Muscle layer of duodenum (tissue), 2 donors: Measurements from ENCODE around the gene SFRP2.

ENCODE experiments used
- H3K27ac ChIP-seq: one replicate; pipeline ENCODE4 v1.7.0; 2013; ENCODE audit warnings: mild to moderate bottlenecking, low read length
- H3K27me3 ChIP-seq: one replicate; pipeline ENCODE4 v1.7.0; 2013; ENCODE audit warnings: low read depth, mild to moderate bottlenecking, control low read depth, low read length
- H3K36me3 ChIP-seq, 2 donors: one replicate each; pipeline ENCODE4 v1.7.0; 2013; ENCODE audit warnings: low read length in 2 of 2, control low read depth in 1 of 2, mild to moderate bottlenecking in 1 of 2; ENCODE audit not compliant: insufficient read depth in 2 of 2, control insufficient read depth in 1 of 2
- H3K4me1 ChIP-seq, 2 donors: one replicate each; pipeline ENCODE4 v1.7.0; 2013; ENCODE audit warnings: low read length in 2 of 2, mild to moderate bottlenecking in 2 of 2, control low read depth in 1 of 2, moderate library complexity in 1 of 2; ENCODE audit not compliant: insufficient read depth in 2 of 2, control insufficient read depth in 1 of 2
- H3K4me3 ChIP-seq, 2 donors: one replicate each; pipeline ENCODE4 v1.7.0; 2013; ENCODE audit warnings: low read length in 2 of 2, low read depth in 1 of 2, mild to moderate bottlenecking in 1 of 2
- H3K9me3 ChIP-seq, 2 donors: one replicate each; pipeline ENCODE4 v1.7.0; 2013; ENCODE audit warnings: low read length in 2 of 2, control low read depth in 1 of 2, mild to moderate bottlenecking in 1 of 2; ENCODE audit not compliant: control insufficient read depth in 1 of 2
- donor health status: healthy.

SFRP2 gene

GRCh38 chr4:153747406-153747955 is 41.4 kb downstream of the SFRP2 start:
- H3K27me3 ChIP-seq, result no peaks in the 10 kb centered on the region
- H3K36me3 ChIP-seq, result no peaks in the 10 kb centered on the region
- H3K27ac ChIP-seq, result no peak overlapping the region
- no peak overlapping the region for H3K4me3 ChIP-seq
- peaks cover 0 to 3% of the 10 kb centered on the region in 2 donors for H3K4me1 ChIP-seq
- no peaks in the 10 kb centered on the region for H3K9me3 ChIP-seq

DNA sequence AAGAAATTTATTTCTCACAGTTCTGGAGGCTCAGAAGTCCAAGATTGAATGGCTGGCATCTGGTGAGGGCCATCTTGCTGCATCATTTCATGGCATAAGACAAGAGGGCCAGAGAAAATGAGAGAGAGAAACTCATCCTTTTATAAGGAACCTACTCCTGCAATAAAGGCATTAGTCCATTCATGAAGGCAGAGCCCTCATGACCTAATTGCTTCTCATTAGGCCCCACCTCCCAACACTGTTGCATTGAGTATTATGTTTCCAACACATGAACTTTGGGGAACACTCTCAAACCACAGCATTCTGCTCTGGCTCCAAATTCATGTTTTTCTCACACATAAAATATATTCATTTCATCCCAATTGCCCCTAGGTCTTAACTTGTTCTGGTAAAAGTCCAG is 43.2 kb downstream of the SFRP2 start:
- Histone ChIP-seq H3K36me3 (no peaks in the 10 kb centered on the region), H3K4me3 (no peak overlapping the region), H3K4me1 (peaks cover 0 to 3% of the 10 kb centered on the region in 2 donors), H3K27ac (no peak overlapping the region), H3K9me3 (no peaks in the 10 kb centered on the region), H3K27me3 (no peaks in the 10 kb centered on the region)

DNA sequence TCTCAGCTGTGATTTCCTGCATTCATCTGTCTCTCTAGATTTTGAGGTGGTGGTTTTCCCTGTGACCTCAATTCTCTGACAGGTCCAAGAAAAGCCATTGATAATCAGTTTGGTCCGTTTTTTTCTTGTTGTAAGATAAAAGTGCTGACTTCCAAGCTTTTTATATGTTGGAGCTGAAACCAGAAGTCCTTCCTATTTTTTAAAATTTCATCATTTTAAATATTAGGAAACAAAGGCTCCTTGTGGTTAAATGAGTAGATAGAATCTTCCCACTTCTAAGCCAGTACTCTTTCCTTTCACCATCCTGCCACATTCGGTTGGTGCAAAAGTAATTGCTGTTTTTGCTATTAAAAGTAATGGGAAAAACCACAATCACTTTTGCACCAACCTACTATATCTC is 47.3 kb downstream of the SFRP2 start:
- H3K27me3 ChIP-seq, result no peaks in the 10 kb centered on the region
- H3K9me3 ChIP-seq, result no peaks in the 10 kb centered on the region
- no peaks in the 10 kb centered on the region for H3K4me1 ChIP-seq
- H3K27ac ChIP-seq, result no peak overlapping the region
- no peaks in the 10 kb centered on the region for H3K36me3 ChIP-seq
- no peak overlapping the region for H3K4me3 ChIP-seq

GRCh38 chr4:153735906-153736461 is 52.9 kb downstream of the SFRP2 start:
- no peak overlapping the region for H3K4me3 ChIP-seq
- no peaks in the 10 kb centered on the region for H3K36me3 ChIP-seq

GRCh38 chr4:153733751-153734448 is 55.0 kb downstream of the SFRP2 start:
- no peaks in the 10 kb centered on the region for H3K9me3 ChIP-seq
- H3K4me1 ChIP-seq, result no peaks in the 10 kb centered on the region
- H3K27me3 ChIP-seq, result no peaks in the 10 kb centered on the region
- H3K27ac ChIP-seq, result no peak overlapping the region
- no peaks in the 10 kb centered on the region for H3K36me3 ChIP-seq
- no peak overlapping the region for H3K4me3 ChIP-seq

More at GRCh38 chr4:153735906-153736461, 52.9 kb downstream of the SFRP2 start:
- H3K9me3 ChIP-seq, result no peaks in the 10 kb centered on the region
- H3K4me1 ChIP-seq, result no peaks in the 10 kb centered on the region
- H3K27ac ChIP-seq, result no peak overlapping the region
- H3K27me3 ChIP-seq, result no peaks in the 10 kb centered on the region

- no peaks in the 10 kb centered on the region for H3K36me3 ChIP-seq
- no peaks in the 10 kb centered on the region for H3K9me3 ChIP-seq
- no peaks in the 10 kb centered on the region for H3K27me3 ChIP-seq
- no peak overlapping the region for H3K27ac ChIP-seq
- no peak overlapping the region for H3K4me3 ChIP-seq
- H3K4me1 ChIP-seq, result no peaks in the 10 kb centered on the region
Observed at GRCh38 chr4:153731239-153731638, 57.6 kb downstream of the SFRP2 start.
